HG02938 (cell line): ENCODE results near the gene ATG10.
"Not testable (repeated sequence)": the region's sequence is repeated elsewhere in the genome, so short reads cannot be mapped to it uniquely, and the experiment has no call there.

Experiments used
- ATAC-seq: cut with Tn5 transposase; IDR thresholded peaks from one replicate; pipeline ENCODE4 v1.9.1; 2021; ENCODE audit warnings: mild to moderate bottlenecking, moderate library complexity; ENCODE audit not compliant: unreplicated experiment

Gene ATG10

DNA sequence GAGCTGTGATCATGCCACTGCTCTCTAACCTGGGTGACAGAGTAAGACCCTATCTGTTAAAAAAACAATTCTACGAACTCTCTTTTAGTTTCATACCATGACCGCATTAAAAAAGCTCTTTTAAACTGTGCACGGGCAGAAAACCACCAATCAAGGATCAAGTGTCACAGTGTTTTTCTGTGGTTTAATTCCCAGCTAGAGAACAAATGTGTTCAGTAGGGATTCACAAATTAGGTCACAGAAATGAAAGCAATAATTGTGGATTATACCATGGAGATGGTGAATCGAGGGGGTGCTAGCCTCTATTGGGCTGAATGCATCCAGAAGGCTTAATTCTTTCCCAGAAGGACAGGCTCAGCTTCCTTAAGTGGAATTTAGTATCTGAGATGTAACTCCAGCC lies 79.1 kb downstream of the ATG10 start:
- ATAC-seq, result no peak

DNA sequence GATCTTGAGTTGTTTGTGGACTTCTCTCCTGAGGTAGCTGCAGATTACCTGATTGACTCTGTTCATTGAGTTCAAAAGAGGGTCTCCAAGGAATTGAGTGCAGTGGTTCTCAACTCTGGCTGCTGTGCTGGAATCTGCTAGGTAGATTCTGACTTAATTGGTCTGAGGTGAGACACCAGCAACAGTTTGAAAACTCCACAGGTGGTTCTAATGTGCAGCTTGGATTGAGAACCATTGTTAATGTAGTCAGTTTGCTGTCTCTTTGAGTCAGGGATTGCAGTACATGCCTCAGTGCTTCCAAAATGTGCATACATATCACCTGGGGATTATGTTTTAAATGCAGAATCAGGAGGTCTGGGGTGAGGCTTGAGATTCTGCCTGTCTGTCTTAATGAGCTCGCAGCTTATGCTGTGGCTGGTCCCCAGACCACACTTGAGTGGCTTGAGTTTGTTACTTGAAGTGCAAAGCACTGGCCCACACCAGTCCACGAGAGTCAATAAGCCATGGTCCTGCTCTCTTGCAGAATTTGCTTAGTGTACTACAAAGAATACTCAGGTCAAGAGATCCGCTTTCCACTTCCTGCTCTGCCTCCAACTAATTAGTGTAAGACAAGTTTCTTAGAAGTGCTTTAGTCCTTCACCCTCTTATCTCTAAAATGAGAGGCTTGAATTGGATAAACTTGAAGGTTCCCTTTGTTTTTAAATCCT lies 82.3 kb downstream of the ATG10 start:
- ATAC-seq, result no peak

DNA sequence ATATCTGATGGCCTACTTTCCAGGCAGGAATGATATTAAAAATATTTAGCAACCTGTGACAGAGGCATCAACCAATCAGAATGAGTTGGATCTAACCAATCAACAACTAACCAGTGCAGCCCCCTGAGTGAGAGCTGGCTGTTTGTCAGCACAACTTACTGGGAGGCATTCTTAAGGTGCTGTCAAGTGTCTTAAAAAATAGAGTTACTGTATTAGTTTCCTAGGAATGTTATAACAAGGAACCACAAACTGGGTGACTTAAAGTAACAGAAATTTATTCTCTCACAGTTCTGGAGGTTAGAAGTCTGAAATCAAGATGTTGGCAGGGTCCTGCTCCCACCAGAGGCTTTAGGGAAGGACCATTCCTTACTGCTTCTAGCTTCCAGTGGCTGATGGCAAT lies 85.2 kb downstream of the ATG10 start:
- no peak for ATAC-seq

DNA sequence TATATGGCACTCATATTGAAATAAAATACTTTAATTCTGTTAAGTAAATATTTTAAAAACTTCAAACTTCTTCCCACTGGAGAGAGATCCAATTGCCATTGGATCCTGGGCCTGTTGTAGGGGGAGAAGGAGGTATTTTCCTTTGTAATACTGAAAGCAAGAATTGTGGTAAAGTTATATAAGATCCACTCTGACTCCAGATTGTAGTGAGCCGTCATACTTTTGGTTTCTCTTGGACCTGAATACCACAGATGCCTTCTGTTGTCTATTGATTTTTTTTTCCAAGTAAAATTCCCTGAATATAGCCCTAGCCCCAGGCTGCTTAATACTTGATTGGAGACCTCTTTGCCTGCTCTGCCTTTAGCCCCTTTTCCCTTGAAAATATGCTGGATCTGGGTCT lies 86.9 kb downstream of the ATG10 start:
- ATAC-seq, result no peak

- no peak for ATAC-seq
These were observed 95.0 kb downstream of the ATG10 start for GRCh38 chr5:82066791-82067190.

DNA sequence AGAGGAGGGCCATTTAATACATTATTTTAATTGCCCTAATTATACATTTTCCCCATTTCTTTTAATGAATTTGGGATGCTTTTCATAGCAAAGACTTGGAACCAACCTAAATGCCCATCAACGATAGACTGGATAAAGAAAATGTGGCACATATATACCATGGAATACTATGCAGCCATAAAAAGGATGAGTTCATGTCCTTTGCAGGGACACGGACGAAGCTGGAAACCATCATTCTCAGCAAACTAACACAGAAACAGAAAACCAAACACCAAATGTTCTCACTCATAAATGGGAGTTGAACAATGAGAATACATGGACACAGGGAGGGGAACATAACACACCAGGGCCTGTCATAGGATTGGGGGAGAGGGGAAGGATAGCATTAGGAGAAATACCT lies 96.2 kb downstream of the ATG10 start:
- ATAC-seq, result not testable (repeated sequence)

DNA sequence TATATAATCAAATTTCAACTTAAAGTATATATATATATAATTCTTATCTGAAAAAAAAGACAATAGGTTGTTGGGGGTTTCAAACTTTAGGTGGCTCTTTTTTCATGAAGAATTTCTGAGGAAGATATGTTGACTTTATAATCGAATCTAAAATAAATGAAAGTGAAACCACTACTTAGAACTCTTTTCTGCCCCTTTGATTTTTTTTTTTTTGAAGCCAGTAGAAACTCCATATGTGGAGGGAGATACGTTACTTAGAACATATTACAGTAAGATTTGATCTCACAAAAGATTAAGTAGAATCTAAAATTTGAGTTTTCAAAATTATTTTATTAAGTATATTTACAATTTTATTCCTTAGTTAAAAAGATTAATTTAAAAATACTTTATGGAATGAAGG lies 96.9 kb downstream of the ATG10 start:
- ATAC-seq, result no peak

GRCh38 chr5:82072138-82072537 lies 100.3 kb downstream of the ATG10 start:
- no peak for ATAC-seq

DNA sequence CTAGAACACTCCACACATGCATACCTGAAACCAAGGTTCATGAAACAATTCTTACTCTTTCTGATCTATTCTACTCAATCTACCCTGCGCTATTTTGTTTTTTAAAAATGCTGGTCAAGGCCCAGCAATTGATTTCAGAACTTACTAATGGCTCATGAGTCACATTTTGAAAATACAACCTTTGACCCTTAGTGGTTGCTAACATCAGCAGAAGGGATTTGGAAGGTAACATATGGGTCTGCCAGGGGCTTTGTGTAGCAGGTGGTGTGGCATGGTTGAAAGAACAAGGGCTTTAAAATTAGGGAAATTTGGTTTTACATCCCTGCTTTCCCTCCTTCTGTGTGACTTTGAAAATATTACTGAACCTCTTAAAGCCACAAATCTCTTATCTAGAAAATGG lies 101.4 kb downstream of the ATG10 start:
- ATAC-seq, result no peak

DNA sequence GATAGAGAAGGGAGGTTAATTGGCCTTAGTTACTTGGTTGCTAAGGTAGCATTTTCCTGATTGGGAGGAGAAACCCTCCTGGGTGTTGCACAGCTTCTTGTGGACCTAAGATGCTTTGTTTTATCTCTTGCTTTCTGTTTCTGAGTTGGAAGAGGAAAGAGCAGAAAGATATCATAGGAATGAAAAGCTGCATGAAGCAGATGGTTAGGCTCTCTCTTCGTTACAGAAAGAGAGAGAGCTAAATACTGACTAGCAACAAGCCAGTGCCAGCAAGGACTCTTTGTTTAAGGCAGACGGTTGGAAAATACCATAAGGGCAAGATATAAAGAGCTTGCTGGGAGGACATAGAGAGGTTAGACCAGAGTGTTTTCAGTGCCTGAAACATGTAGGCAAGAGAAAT lies 103.1 kb downstream of the ATG10 start:
- no peak for ATAC-seq

- ATAC-seq, result no peak
These were observed 105.7 kb downstream of the ATG10 start for GRCh38 chr5:82077496-82077895.

DNA sequence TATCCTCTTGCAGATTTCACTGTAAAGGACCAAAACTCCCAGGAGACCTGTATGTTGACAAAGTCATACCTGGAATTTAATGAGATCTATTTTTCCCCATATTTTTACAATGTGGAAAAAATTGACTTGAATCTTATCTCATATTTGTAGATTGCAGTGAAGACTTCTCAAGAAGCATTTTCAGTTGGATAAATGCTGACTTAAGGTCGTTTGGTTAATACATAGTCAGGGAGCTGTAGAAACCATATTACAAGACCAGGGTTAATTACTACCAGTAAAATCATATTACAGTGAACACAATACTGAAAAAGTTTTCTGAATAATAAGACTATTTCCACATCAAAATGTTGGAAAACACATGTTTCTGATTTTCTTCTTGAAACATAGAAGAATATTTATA lies 119.8 kb downstream of the ATG10 start:
- no peak for ATAC-seq

DNA sequence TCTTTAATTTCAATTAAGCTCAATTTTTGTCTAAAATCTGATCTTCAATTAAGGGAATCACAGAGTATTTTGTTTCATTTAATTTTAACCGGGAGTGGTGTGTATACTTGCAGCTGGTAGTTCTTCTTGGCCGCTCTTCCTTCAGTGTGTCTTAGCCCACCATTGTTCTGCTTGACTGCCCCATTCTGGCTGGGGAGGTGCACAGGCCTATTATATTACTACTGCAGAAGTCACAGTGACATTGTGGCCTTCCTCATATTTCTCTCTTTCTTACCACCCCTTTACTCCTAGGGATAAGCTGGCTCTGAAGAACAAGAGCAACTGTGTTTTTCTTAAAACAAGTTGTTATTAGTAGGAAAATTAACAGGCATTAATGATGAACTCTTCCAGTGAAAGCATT lies 123.7 kb downstream of the ATG10 start:
- no peak for ATAC-seq

DNA sequence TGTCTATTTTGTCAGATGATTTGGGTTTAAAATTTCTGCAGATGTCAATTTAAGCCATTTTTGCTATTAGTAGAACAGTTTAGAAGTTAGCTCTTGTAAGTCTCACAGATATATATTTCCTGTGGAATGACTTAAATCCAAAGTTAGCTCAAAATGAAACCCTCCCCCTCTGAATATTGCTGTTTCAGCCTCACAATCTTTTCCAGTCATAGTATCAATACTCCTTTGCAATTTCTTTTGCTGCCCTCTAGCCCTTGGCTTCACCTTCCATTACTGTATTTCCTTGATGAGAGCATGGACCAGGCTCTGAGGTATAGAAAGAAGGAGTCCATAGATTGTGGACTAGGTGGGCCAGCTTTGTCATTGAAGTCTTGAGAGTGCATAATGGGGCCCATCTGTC lies 124.4 kb downstream of the ATG10 start:
- ATAC-seq, result no peak

DNA sequence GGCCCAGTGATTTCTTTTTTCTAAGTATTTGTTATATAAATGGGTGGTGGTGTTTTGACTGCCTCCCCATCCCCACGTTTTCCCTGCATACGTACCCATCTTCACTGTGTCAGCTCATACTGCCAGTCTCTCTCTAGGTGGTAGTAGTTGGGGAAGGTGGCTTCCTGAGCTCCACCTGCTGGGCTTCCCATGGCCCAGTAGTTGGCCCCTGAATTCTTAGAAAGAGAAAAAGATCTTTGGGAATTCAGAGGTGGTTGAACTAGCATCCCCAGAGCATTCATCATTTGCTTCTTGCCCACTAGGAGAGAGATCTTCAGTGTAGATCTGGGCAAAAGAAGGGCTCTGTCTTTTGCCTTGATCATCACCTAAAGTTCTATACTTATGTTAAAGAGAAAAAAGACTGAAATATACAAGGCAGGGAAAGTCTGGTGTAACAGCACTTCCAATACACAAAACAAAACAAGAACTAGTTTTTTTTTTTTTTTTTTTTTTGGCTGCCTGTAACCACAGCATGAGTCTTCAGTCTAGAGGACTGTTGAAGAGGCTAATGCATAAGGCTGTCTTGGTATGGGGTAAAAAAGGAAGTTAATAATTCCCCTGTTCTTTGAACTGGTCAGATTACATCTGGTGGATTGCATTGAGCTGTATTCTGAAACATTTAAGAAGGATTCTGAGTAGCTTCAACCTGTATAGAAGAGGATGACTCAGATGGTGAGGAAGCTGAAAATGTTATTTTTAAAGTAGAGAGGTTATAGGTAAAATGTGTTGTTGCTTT lies 128.7 kb downstream of the ATG10 start:
- peak; percentile 98 for ATAC-seq

DNA sequence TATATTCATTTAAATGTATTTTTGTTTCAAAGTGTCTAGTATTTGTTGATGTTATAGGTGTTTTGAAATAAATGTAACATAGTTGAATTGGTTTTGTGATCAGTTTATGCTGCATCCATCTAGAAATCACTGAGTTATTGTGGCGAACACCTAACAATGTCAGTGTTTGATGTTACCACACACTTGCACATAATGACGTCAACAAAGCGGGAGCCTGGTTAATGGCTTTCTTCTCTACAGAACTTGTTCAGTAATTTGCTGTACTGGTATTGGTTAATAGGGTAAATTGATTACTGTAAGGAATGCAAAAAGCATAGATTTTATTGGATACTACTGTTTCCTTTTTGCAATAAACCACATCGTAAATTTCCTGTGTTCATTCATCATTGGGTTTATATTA lies 133.0 kb downstream of the ATG10 start:
- no peak for ATAC-seq

- ATAC-seq, result no peak
These were observed 133.6 kb downstream of the ATG10 start for GRCh38 chr5:82105457-82105856.

DNA sequence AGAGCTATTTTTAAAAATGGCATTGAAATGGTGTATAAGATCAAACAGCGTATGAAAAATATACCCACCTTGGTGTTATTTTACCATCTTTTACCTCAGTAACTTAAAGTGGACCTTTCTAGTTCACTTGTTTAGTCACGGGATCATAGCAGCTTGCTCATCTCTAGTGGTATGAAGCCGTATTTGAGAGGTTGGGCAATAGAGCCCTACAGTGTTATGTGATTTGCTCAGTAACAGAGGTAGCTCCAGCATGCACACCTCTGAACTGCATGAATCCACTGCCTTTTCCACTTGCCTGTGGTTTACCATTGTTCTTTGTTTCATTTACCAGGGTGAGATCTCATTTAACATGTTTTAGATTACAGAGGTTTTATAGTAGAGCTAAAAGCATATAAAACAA lies 134.4 kb downstream of the ATG10 start:
- no peak for ATAC-seq

DNA sequence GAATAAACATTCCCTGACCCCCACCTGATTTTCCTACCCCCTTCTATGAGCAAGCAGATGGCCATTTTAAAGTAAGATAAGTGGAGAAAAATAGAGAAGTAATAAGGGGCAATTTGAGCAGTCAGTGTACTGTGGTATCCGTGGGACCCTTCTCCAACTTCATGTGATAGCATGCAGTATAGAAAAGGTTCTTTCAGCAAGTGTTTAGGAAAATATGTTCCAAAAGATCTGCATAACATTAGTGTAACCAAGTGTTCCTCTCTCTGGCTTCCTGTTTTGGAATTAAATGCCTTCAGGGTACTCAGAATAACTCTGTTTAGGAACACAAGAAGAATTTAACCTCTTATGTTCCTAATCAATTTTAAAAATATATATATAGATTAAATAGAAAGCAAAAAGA lies 134.9 kb downstream of the ATG10 start:
- no peak for ATAC-seq

DNA sequence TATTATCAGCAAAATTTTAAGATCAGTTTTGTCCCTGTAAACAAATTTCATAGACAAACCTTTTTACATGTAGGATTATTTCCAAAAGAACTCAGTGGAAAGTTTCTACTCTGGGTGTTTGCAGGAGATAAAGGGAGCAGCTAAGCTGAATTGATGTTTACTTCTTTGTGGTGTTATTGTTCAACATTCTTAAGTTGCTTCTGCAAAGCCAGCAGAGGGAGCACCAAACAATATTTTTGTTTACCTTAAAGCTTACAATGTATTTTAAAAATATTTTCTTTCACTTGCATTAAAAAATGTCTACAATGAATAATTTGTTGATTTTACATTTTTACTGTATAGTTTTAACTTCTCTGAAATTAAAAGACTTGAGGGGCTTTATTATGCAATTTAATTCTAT lies 135.4 kb downstream of the ATG10 start:
- ATAC-seq, result no peak

GRCh38 chr5:82109013-82109412 lies 137.2 kb downstream of the ATG10 start:
- no peak for ATAC-seq

DNA sequence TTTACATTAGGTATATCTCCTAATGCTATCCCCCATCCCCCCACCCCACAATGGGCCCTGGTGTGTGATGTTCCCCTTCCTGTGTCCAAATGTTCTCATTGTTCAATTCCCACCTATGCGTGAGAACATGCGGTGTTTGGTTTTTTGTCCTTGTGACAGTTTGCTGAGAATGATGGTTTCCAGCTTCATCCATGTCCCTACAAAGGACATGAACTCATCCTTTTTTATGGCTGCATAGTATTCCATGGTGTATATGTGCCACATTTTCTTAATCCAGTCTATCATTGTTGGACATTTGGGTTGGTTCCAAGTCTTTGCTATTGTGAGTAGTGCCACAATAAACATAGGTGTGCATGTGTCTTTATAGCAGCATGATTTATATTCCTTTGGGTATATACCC lies 138.1 kb downstream of the ATG10 start:
- not testable (repeated sequence) for ATAC-seq

GRCh38 chr5:82111191-82111590 lies 139.4 kb downstream of the ATG10 start:
- ATAC-seq, result peak; percentile 74
